Measurements from ENCODE around the gene WNT9B.

Gene WNT9B

DNA sequence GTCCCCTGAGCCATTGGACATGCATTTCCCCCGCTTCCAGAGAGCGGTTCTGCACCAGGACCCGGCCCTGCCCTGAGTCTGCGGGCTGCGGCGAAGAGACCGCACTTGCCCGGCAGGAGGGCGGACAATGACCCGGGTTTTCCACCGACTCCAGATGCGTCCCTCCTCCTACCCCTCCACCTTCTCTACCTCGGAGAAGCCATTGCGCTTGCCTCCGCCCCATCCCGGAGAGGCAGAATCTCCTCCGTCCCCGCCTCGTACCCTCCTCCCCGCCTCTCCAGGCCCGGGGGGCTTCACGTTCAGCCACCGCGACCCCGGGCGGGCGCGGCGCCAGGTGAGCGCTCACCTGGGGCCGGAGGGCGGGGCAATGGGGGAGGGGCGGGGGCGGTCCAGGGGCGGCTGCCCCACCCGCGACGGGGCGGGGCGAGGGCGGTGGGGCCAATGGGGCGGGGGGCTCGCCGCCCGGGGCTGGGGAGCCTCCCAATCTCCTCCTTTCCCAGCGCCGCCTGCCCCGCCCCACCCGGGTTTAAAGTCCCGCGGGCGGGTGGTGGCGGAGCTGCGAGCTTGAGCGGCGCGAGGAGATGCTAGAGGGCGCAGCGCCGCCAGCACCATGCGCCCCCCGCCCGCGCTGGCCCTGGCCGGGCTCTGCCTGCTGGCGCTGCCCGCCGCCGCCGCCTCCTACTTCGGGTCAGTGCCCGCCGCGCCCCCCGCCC, at the start of gene WNT9B:
Gene WNT9B, plus strand, starts transcription at position 555 of the 713 bp plus-strand sequence. Its CDS starts 56 bp downstream, at position 611.
- DNase-seq: peak; percentile 8

DNA sequence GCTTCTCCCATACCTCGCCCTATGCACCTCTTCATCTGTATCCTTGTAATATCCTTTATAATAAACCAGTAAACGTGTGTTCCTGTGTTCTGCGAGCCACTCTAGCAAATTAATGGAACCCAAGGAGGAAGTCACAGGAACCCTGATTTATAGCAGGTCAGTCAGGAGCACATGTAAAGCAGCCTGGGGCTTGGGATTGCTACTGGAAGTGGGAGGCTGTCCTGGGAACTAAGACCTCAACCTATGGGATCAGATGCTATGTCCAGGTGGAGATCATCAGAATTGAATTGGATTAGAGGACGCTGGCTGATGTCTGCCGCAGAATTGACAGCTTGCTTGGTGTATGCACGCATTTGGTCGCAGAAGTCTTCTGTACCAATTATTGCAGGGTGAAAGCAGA, 48.6 kb upstream of the WNT9B start:
- DNase-seq: no peak

GRCh38 chr17:46803544-46803943, 47.8 kb upstream of the WNT9B start:
- DNase-seq: no peak

- DNase-seq: no peak
Observed at GRCh38 chr17:46805771-46806170, 45.6 kb upstream of the WNT9B start.

DNA sequence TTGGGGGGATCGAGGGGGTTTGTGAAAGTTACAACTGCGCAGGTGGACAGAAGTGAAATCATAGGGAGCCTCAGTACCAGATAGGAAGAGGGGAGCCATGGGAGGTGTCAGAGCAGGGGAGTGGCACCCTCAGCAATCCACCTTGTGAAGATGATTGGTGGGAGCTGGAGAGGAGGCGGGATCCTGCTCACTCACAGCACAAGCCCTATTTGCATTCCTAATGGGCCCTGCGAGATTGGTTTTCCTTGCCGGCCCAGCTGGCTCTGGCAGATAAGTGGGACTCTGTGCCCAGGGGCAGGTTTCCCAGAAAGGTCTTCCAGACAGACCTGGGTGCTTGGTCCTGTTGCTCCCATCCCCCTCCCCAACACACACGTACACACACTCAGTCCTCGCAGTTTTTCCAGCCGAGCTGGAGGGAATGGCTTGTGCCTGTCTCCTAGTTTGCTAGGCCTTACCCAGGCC, 42.2 kb upstream of the WNT9B start:
- DNase-seq: no peak

- no peak for DNase-seq
Observed at GRCh38 chr17:46810837-46811236, 40.5 kb upstream of the WNT9B start.

GRCh38 chr17:46811978-46812583, 39.3 kb upstream of the WNT9B start:
- DNase-seq: no peak

- DNase-seq: no peak
Observed at GRCh38 chr17:46812624-46813318, 38.6 kb upstream of the WNT9B start.

DNA sequence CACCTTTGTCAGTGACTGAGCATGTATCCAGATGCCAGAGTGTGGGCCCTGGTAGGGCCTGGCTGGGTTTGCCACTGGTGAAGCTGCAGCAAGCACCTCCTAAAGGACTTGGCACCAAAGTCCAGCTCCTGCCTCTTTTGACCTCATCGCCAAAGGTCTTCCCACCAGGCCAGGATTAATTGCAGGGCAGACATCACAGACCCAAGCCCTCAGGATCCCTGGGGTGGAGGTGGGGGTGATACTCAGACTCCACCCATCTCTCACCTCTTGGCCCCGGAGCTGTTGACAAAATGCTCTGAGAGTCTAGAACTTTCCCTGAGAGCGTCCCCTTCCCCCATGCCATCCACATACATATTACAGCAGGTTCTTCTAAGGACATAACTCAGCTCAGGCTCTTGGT, 37.5 kb upstream of the WNT9B start:
- DNase-seq: no peak

DNA sequence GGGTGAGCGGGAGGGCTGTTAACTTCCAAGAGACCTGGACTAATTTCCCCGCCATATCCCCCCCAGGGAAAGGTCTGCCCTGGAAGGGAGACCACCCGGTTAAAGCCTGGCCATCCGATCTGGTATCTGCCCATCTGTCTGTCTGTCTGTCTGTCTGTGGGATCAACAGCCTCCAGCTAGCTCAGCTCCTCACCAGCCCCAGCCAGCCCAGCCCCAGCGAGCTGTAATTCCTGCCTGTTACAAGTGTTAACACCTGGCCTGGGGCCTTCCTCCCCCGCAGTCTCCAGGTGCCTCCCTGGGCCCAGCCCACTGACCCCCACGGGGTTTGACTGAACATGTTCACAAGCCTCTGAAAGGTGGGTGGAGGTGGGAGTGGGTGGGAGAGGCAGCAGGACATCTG, 36.9 kb upstream of the WNT9B start:
- DNase-seq: no peak

DNA sequence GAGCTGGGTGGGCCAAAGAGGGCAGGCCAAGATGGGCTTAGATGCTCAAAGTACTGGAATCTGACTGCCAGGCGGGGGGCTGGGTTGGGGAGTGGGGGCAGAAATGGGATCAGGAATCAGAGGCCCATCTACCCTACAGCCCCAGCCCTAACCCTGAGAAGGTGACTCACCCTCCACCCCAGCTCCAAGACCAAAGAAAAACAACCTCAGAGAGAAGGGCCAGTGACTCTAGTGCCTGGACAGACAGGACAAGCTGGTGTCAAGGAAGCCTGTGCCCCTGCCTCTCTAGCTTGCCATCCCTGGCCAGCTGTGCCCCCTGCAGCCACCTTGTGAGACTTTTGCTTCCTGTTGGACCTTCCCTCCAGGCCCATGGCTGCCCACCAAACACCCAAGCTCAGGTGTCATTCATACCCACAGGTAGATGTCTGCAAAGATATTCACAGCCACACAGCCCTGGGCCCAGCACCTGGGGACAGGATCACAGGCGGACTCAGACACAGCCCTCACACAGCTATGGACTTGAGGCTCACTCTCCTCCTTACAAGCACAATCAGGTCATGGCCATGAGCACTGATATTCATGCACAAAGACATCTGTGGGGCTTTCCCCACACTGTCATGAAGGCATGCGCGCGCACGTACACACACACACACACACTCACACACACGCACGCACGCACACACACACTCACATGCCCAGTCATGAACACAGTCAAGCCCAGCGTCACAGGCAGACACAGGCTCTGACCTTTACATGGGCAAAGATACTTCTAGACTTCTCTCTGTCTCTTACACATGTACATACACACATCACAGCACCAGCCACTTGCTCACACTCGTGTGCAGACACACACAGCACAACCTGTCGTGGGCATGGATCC, 35.7 kb upstream of the WNT9B start:
- DNase-seq: no peak

- no peak for DNase-seq
Observed at GRCh38 chr17:46817151-46817900, 34.1 kb upstream of the WNT9B start.

GRCh38 chr17:46817901-46818209, 33.5 kb upstream of the WNT9B start:
- no peak for DNase-seq

DNA sequence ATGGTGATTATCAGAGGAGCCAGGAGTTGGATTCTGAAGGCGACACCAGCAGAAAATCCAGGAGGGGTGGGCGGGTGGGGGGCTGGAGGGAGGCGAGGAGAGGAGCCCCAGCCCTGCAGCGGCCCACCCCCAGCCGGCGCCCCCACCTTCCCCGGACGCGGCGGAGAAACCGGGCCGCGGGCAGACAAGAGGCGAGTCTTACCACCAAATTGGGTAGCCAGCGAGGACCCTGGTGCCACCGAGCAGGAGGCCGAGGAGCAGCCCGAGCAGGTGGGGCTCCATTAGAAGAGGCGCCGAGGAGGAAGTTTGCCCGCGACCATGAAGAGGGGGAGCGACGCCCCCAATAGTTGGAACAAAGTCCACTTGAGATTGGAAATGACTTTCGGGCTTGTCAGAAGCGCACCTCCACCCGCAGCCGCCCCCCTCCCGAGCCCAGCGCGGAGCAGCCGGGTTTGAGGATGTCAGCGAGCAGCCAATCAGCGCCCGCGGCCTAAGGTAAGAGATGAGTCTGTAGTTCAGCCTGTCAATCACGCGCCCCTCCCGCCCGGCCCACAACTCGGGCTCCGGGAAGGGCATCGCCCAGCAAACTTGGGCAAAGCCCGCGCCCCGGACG, 33.0 kb upstream of the WNT9B start, which contains the start of gene WNT3:
Gene WNT3, minus strand, starts transcription at position 377 of the 613 bp plus-strand sequence. Its CDS starts 95 bp downstream, at position 282.
- DNase-seq: peak; percentile 45

DNA sequence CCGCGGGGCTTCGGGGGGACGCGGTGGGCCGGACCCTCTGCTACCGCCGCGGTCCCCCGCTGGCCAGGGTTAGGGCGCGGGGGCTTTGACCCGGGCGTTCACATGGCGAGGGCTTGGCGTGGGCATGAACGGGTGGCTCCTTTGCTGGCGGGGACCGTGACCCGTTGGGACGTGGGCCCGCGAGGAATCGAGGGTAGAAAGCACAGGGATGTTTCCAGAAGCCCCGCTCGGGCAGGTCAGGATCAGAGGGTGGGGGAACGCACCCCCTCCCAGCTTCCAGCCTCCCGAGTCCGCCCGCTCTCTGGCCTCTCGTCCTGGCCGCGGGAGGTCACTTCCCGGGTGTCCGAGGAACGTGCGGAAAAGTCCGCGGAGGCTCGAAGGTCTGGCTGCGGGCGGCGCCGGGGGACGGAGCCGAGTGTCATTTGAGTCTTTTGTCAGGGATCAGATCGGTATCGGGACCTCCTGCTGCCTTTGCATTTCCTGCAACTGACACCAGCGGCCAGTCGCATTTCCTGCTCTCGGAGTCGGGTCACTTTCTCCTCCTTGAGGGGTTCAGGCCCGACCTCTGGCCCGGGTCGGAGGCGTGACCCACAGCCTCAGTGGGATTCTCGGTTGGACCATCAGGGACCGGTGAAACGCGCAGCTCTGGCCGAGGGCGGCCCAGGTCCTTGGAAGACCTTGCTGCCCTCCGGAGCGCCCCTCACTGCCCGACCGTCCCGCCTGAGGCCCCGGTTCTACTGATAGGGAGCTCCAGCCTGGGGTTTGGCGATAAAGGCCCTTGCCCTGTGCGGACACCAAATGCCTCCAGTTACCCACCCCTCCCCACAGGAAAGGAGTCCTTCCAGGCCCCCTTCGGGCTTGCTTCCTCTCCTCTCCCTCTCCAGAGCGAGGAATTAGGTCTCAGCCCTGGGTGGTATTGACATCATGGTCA, 32.2 kb upstream of the WNT9B start:
- DNase-seq: no peak

- no peak for DNase-seq
Observed at GRCh38 chr17:46819906-46820351, 31.5 kb upstream of the WNT9B start.

GRCh38 chr17:46820592-46821450, 30.6 kb upstream of the WNT9B start:
- DNase-seq: no peak

- no peak for DNase-seq
Observed at GRCh38 chr17:46821482-46822387, 29.6 kb upstream of the WNT9B start.
